NCI-H1048 (cell line): ENCODE measurements around the gene PPP4R1.

Experiments used
- DNase-seq: peaks from one replicate; lab custom pipeline; 2025; lab: John Stamatoyannopoulos, UW

PPP4R1 gene

GRCh38 chr18:9587924-9588323, 26.4 kb downstream of the PPP4R1 start:
- no peak for DNase-seq

GRCh38 chr18:9586814-9587213, 27.5 kb downstream of the PPP4R1 start:
- no peak for DNase-seq

DNA sequence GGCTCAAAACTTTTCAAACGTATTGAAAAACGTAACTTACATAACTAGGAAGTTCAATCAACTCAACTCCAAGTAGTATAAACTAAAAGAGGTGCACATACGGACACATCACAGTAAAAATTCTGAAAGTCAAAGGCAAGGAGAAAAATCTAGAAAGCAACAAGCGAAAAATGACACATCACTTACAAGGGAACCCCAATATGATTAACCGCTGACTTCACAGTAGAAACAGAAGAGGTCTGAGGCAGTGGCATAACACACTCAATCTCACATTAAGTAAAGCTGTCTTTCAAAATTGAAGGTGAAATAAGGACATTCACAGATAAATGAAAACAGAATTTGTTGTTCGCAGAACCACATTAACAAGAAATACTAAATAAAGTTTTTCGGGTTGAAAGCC, 32.7 kb downstream of the PPP4R1 start:
- no peak for DNase-seq

DNA sequence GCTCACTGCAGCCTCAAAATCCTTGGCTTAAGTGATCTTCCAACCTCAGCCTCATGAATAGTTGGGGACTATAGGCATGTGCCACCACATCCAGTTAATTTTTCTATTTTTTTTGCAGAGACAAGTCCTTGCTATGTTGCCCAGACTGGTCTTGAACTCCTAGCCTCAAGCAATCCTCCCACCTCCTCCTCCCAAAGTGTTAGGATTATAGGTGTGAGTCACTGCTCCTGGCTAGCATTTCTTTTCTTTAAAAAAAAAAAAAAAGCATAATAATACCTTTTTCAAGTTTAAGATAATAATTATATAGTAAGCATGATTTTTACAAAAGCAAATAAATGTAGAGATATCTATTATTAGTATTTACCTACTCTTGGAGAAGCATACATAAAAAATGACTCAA, 36.1 kb downstream of the PPP4R1 start:
- DNase-seq, result no peak

GRCh38 chr18:9577361-9577760, 37.0 kb downstream of the PPP4R1 start:
- DNase-seq, result no peak

GRCh38 chr18:9575558-9575957, 38.8 kb downstream of the PPP4R1 start:
- DNase-seq, result no peak

GRCh38 chr18:9574473-9575115, 39.8 kb downstream of the PPP4R1 start:
- no peak for DNase-seq

DNA sequence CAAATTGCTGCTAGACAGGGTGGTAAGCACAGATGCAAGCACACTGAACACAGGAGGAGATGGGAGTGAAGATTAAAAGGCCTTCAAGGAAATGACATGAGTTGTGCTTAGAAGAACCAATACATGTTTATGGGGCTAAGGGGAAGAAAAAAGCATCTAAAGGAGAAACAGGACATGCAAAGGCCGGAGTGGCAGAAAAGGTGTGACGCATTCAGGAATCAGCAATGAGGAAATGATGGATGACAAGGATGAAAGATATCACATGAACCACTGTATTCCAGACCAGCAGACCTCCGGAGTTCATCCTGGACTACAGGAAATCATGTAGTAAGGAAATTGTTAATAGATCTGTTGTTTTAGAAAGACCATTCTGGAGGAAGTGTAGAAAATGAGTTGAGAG, 42.8 kb downstream of the PPP4R1 start:
- no peak for DNase-seq

DNA sequence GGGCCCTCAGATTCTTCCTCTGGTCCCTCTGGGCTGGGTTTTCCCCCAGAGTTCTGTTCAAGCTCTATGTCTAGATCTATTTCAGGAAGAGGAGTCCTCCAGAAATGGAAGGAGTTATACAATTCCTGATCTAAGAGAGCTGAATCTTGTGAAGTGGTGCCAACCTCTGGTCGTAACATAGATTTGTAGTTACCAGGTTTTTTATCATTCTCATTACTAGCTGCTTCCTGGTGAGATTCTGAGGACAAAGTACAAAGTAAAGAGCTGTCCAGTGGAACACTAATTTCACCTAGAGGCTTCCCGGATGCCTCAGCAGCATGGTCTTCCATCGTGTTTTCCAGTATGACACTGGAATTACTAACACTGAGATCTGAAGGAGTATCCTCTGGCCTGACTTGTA, 44.1 kb downstream of the PPP4R1 start:
- no peak for DNase-seq

DNA sequence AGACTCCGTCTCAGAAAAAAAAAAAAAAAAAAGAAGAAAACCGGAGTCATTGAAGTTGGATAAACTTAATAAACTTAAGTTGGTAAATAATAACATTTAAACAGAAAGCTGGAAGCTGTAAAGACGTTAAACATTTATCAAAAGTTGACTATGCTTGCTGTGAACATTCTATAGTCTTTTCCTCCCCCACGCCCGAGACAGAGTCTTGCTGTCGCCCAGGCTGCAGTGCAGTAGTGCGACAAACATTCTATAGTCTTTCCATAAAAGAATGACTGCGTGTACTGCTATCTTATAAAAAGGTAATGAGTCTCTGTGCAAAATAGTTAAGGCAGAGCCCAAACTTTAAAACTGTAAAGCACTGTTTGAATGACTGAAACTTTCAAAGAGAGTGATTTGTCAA, 45.2 kb downstream of the PPP4R1 start:
- no peak for DNase-seq

DNA sequence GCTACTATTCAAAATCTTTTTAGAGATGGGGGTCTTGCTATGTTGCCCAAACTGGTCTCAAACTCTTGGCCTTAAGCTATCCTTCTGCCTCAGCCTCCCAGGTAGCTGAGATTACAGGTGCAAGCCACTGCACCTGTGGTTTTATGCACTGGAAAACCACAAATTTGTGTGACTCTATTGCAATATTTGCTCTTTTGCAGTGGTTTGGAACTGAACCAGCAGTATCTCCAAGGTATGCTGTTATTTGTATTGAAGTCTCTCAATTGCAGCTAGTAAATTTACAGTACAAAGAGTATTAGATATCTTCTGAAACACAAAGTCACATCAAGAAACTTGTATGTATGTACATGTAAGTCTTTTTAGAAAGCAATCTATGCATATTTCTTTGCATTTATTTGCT, 46.2 kb downstream of the PPP4R1 start:
- no peak for DNase-seq

DNA sequence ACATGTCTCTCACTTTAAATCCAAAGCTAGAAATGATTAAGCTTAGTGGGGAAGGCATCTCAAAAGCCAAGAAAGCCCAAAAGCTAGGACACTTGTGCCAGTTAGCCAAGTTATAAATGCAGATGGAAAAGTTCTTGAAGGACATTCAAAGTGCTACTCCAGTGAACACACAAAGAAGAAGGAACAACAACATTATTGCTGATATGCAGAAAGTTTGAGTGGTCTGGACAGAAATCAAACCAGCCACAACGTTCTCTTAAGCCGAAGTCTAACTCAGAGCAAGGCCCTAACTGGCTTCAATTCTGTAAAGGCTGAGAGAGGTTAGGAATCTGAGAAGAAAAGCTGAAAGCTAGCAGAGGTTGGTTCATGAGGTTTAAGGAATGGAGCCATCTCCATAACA, 49.0 kb downstream of the PPP4R1 start:
- no peak for DNase-seq

GRCh38 chr18:9563331-9563730, 51.0 kb downstream of the PPP4R1 start:
- DNase-seq, result no peak

DNA sequence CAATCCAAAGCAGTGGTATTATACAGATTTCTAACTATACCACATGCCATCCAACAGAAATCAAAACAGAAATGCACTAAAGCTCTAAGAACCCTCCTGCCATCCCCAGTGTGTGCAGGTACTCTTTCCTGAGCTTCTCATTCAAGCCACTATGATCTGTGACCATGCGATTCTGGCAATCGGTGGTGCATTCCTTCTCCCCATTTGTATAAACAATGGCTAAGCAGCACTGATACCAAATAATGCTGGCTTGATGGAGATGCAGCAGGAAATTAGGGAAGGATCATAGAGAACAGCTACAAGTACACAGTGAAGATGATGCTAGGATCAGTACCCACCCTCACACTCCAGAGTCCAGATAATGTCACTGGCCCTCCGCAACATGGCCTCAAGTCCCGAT, 51.8 kb downstream of the PPP4R1 start:
- DNase-seq, result no peak

DNA sequence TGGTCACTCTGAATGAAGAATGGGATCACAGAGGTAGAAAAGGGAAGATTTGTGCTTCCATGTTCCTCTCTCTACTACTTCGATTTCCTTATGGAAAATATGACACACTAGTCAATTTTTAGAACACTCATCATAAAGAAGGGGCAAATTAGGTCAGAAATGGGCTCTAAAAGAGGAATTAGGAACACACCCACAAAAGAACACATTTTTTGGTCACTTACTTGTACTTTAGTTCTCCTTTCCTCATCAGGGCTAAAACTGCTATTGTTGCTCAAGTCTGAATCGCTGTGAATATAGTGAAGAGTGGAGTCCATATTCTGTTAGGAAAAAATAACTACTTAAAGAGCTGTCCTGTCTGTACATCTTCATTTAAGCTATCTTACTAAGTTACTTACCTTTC, 52.6 kb downstream of the PPP4R1 start:
- DNase-seq, result no peak

DNA sequence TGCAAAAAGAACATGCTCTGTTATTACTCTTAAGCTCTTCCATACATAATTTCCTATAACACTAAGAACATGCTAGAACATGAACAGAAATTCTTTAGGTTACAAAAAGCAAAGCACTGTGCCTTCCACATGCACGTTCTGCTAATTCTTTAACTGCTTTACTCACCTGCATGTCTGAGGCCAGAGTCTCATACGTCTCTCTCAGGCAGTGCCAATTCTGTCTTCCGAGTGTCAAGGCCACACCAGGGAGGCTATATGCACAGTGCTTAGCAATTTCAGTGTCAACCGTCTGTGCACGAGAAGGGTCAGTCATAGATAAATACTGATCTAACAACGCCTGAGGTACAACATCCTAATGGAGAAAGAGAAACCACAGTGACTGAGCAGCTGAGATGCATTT, 55.1 kb downstream of the PPP4R1 start:
- no peak for DNase-seq

DNA sequence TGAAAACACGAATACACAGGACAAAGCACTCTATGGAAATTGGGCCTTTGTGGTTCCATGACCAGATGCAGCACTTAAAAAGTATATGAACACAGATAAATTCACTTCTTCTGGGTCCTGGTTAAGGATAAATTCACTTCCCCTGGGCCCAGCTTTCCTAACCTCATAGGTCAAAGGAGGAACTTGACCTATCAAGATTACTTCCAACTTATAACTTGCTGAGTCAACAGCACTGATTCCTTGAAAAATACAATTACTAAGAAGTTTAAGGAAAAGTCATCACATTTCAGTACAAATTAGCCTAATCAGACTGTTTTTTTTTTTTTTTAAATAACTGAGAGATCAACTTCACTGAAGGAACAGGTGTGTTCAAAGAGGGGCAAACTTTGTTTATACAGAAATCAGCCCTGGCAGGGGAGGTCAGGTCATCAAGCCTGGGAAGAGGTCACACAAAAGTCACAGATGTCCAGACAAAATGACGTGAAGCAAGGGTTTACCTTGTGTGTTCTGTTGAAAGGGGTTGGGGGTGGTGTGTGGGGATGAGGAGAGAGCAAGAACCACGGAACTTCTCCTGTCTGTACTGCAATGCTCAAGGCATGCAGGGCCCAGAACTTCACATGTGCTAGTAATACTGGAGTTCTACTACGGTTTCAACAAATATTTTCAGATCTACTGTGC, 55.8 kb downstream of the PPP4R1 start:
- DNase-seq, result no peak

GRCh38 chr18:9557250-9557943, 57.0 kb downstream of the PPP4R1 start:
- no peak for DNase-seq

- no peak for DNase-seq
Measured at GRCh38 chr18:9552616-9553015, 61.7 kb downstream of the PPP4R1 start.

- no peak for DNase-seq
Measured at GRCh38 chr18:9552191-9552590, 62.2 kb downstream of the PPP4R1 start.

DNA sequence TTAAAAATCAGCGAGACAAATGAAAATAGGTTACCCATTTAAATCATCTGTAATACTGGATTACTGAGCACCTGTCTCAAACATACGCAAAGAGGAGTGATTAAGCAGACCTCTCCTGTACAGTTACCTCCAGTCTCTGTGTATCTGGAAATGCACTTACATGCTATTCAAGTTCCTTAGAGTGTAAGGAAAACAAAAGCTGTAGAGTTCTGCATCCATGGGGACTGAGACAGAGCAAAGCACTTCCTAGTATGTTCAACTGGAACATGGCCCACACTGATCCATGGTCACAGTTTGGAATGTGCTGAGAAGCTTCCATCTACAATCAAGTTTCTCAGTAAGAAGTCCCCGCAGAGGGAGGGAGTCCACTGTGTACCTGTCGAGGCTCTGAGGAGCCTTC, 63.9 kb downstream of the PPP4R1 start:
- no peak for DNase-seq

DNA sequence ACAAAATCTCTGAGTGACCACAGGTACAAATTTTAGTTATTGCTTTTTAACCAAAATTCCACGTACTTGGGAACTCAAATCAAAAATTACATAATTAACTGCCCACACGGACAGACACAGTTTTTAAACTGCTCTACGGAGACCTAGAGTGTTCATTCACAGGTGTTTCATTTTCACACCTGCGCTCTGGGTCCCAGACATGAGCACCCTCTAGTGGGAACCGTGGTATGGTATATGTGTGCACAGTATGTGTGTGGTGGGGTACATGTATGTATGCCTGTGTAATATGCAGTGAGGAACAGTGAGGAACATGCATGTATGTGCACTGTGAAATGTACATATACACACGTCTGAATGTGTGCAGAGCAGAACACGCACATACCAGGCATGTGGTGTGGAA, 65.0 kb downstream of the PPP4R1 start:
- DNase-seq, result no peak

DNA sequence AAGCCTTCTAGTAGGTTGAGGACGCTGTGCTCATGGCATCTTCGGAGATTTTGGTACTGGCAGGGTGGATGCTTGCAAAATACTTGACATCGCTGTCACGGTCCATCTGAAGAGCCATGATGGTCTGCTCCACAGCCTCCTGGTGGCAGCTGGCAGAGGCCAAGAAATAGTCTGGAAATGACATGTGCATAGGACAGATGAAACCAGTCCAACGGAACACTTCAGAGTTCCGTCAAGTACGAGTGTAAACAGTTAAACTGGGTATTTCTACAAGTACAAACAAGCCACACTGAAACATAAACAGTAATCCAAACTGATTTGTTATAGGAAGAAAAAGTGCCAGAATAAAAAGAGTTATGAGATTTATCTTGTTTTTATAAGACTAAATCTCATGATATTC, 66.6 kb downstream of the PPP4R1 start:
- no peak for DNase-seq

GRCh38 chr18:9546468-9546867, 67.9 kb downstream of the PPP4R1 start:
- DNase-seq, result no peak
